A549 treated with DMSO at 1 μM for 4 hours (cell line): ENCODE results near the gene CLCN5. TPM values are rescaled to one million over a fixed set of nuclear protein-coding genes. Genes with fewer than 3 reads are reported as not detected.

Experiments
- total RNA-seq: library from RNA; stranded (reverse); fragments of 200-300 nt; extraction: Qiagen RNA extraction; gene quantifications from 5 replicates; pipeline ENCODE4 v1.2.3, GENCODE V29; 2022; ENCODE audit warnings: low read depth

Gene CLCN5
- 2.1 to 3.9 TPM (median 3.2 TPM) in 5 replicates for total RNA-seq

DNA sequence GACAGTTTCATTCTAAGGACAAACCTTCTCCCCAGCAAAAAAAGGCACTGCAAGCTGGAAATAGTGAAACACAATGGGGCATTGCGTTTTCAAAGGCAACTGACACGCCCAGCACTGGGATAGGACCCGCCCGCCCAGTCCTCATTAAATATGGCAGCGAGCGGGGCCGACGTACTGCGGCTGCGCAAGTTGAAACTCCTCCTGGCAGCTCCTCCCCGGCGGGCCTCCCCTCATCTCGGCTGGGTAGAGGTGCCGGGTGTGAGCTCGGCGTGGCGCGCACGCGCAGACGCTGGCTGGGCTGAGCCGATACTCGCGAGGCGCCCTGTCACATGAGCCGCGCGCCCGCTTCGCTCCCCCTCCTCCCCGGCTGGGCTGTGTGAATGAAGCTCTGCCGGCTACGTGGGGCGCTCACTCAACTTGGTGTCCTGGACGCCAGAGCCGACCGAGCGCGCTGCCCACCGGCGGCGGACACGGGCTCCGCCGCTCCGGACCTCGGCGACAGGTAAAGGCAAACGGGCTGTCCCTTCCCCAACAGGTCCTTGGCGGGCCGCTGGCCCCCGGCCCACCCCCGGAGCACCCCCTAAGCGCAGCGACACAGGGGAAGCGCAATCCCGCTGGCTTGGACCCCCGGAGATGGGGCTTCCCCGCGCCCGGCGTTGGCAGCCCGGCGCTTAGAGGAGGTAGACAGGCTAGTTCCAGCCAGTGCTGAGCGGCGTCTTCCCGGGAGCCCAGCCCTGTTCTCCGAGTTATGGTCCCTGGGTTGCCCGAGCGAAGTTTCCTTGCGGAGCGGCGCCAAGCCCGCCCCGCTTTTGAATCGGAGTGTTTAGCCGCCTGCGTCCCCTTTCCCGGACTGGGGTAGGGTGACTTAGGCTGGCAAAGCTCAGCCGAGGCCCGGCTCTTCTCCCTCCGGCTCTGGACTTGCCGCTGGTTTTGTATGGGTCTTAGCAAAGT, at the start of gene CLCN5:
TSS of gene CLCN5 (plus strand) at position 306 of the 951 bp plus-strand sequence. CDS start 2,703 bp downstream, outside the sequence.

DNA sequence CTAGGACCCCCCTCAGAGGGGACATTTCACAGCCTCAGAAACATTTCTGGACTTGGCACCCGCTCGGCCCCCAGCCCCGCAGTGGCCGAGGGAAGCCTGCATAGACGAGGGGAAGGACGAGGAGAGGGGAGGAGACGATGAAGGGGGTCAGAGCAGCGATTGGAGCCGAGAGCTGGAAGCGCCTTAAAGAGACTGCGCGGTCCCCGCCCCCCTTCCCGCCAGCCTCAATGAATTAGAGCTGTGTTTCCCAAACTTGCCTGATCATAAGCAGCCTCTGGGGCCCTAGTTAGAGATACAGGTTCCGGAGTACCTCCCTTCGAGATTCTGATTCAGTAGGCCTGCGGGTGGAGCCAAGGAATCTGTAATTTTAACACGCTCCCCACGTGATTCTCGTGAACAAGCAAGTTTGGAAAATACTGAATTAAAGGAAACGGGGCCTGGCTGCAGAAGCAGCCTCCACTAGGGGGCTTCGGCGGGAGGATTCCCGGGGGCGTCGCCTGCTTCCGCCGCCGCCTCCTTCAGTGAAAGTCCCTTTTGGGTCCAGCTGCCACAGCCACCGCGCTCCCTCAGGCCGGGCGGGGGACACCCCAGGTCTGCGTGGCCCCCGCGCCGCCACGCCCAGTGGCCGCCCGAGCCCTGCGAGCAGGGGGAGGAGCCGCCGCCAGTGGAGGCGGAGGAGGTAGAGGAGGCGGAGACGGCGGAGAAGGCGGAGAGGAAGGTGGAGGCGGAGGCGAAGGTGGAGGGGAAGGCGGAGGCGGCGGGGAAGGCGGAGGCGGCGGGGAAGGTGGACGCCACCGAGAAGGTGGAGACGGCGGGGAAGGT, 43.4 kb upstream of the CLCN5 start, which contains the start of gene USP27X:
TSS of gene USP27X (plus strand) at position 651 of the 822 bp plus-strand sequence. CDS start 824 bp downstream, outside the sequence.

Other genes with a start within 250 kb of the CLCN5 start
- gene PAGE1, start 226.6 kb upstream of the CLCN5 start, total RNA-seq = 0.28 to 0.43 TPM in 2 of 5 replicates, not detected in the others
- not detected in 5 replicates for gene PAGE4, start 93.3 kb upstream of the CLCN5 start, total RNA-seq
- 3.4 to 5.4 TPM (median 4.5 TPM) in 5 replicates for gene USP27X, start 43.1 kb upstream of the CLCN5 start, total RNA-seq